ENCODE data around the gene CDK14. TPM values are rescaled to one million over a fixed set of nuclear protein-coding genes. Genes with fewer than 3 reads are reported as not detected.

CDK14 gene
- total RNA-seq, 4 donors from 2014 or later, result 3.3 to 61.6 (median 38.7) TPM

GRCh38 chr7:90672210-90672609 is 76.1 kb downstream of the CDK14 start:
- no peak for DNase-seq
- Histone ChIP-seq H3K4me3 (no peak overlapping the region), H3K4me1 (no peaks in the 10 kb centered on the region), H3K36me3 (no peaks in the 10 kb centered on the region), H3K27ac (no peak overlapping the region), H3K27me3 (no peaks in the 10 kb centered on the region), H3K9me3 (no peaks in the 10 kb centered on the region)
- intact Hi-C loops (cut with DNase I; ENCODE audit: low total_unique reads), result no loop called here
- TF ChIP-seq CTCF (IDR thresholded peaks at IDR 0.05) (no peak), POLR2A (IDR thresholded peaks at IDR 0.05) (no peak)

GRCh38 chr7:90674625-90675024 is 78.5 kb downstream of the CDK14 start:
- Histone ChIP-seq H3K36me3 (no peaks in the 10 kb centered on the region), H3K4me1 (no peaks in the 10 kb centered on the region), H3K27ac (no peak overlapping the region), H3K4me3 (no peak overlapping the region), H3K9me3 (no peaks in the 10 kb centered on the region), H3K27me3 (no peaks in the 10 kb centered on the region)
- no peak for DNase-seq
- TF ChIP-seq POLR2A (IDR thresholded peaks at IDR 0.05) (no peak), CTCF (IDR thresholded peaks at IDR 0.05) (no peak)
- intact Hi-C loops (cut with DNase I; ENCODE audit: low total_unique reads), result no loop called here

GRCh38 chr7:90675982-90676381 is 79.9 kb downstream of the CDK14 start:
- no peaks in the 10 kb centered on the region for H3K36me3 ChIP-seq
- intact Hi-C loops (cut with DNase I; ENCODE audit: low total_unique reads), result no loop called here
- no peak for DNase-seq

GRCh38 chr7:90677486-90678404 is 81.6 kb downstream of the CDK14 start:
- no peak overlapping the region for H3K27ac ChIP-seq
- H3K27me3 ChIP-seq, result no peaks in the 10 kb centered on the region
- H3K36me3 ChIP-seq, result no peaks in the 10 kb centered on the region
- intact Hi-C loops (cut with DNase I; ENCODE audit: low total_unique reads), result no loop called here
- H3K4me3 ChIP-seq, result no peak overlapping the region
- TF ChIP-seq CTCF (IDR thresholded peaks at IDR 0.05) (no peak), POLR2A (IDR thresholded peaks at IDR 0.05) (no peak)
- H3K4me1 ChIP-seq, result no peaks in the 10 kb centered on the region
- H3K9me3 ChIP-seq, result no peaks in the 10 kb centered on the region
- no peak for DNase-seq

More at GRCh38 chr7:90675982-90676381, 79.9 kb downstream of the CDK14 start:
- H3K27ac ChIP-seq, result no peak overlapping the region
- H3K27me3 ChIP-seq, result no peaks in the 10 kb centered on the region
- TF ChIP-seq CTCF (IDR thresholded peaks at IDR 0.05) (no peak), POLR2A (IDR thresholded peaks at IDR 0.05) (no peak)
- no peaks in the 10 kb centered on the region for H3K4me1 ChIP-seq
- no peak overlapping the region for H3K4me3 ChIP-seq
- no peaks in the 10 kb centered on the region for H3K9me3 ChIP-seq

- DNase-seq, result no peak
- intact Hi-C loops (cut with DNase I; ENCODE audit: low total_unique reads), result no loop called here
- TF ChIP-seq POLR2A (IDR thresholded peaks at IDR 0.05), result no peak
- TF ChIP-seq CTCF (IDR thresholded peaks at IDR 0.05), result no peak
- Histone ChIP-seq H3K9me3 (no peaks in the 10 kb centered on the region), H3K27ac (no peak overlapping the region), H3K36me3 (no peaks in the 10 kb centered on the region), H3K4me1 (no peaks in the 10 kb centered on the region), H3K27me3 (no peaks in the 10 kb centered on the region), H3K4me3 (no peak overlapping the region)
These were observed 82.9 kb downstream of the CDK14 start for GRCh38 chr7:90678986-90679385.
